EL (cell line): ENCODE results near the gene GRM7.
"Not testable (repeated sequence)": the region's sequence is repeated elsewhere in the genome, so short reads cannot be mapped to it uniquely, and the experiment has no call there.

Source experiments
- DNase-seq: peaks from one replicate; pipeline ENCODE4 v3.0.0-alpha.2; 2016

GRM7 gene

DNA sequence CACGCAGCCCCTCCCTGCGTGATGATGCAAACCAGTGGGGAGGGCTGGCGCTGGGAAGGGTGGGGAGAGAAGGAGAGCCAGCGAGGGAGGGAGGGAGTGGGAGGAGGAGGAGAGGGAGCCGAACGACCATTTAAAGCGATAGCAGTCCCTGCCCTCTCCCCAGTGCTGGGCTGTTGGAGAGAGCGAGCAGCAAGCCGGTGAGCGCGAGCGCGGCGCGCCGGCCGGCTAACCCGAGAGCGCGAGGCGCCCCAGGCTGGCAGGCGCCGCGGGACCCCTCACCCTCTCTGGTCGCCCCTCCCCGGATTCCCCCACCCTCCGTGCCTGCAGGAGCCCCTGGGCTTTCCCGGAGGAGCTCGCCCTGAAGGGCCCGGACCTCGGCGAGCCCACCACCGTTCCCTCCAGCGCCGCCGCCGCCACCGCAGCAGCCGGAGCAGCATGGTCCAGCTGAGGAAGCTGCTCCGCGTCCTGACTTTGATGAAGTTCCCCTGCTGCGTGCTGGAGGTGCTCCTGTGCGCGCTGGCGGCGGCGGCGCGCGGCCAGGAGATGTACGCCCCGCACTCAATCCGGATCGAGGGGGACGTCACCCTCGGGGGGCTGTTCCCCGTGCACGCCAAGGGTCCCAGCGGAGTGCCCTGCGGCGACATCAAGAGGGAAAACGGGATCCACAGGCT, at the start of gene GRM7:
Gene GRM7 (plus strand): TSS at position 162 of the 671 bp plus-strand sequence.
- no peak for DNase-seq

DNA sequence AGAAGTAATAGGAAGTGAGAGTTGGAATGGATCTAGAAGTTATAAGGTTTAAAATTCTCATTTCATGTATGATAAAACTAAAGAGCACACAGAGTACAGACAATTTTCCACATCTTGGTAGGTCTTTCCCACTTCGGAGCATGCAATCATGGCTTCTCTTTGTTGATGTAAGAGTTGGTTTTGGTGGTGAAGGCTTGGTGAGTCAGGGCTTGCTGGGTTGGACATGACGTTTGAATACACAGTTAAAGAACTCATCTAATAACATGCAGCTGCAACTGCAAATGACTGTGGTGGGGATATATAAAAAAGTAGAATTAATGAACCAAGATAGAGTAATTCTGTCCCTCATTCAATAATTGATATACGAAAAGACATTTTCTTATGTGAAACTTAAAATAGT, 39.5 kb upstream of the GRM7 start:
- no peak for DNase-seq

DNA sequence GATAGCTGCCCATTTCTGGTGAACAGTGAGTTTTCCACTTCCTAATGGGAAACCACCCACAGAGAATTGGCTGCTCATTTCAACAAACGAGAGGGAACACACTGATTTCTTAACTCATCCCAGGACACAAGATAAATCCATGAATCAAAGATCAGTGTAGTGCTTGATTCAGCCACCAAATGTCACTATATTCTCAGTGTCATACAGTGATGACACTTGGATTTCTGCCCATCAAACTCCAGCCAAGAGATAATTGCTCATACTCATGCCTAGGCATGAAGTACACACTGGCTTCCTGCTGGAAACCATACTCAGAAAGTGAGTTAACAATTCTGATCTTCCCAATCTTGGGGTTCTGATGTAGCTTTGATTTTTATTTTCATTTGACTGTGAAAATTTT, 35.4 kb upstream of the GRM7 start:
- no peak for DNase-seq

DNA sequence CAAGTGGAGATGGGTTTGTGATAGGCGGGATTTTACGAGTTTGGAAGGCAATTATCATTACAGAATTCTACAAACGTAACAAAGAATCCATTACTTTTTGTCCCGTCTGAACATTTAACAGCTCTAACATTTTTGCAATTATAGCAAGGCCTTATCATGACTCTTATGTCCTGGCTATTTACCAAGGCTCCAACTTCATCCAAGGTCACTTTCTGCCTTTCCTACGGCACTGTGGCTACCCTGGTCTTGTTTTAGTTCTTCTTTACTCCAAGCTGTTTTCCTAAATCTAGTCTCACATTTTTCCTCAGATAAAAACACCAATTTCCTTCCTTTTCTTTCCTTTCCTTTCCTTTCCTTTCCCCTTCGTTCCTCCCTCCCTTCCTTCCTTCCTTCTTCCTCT, 33.5 kb upstream of the GRM7 start:
- DNase-seq: no peak

DNA sequence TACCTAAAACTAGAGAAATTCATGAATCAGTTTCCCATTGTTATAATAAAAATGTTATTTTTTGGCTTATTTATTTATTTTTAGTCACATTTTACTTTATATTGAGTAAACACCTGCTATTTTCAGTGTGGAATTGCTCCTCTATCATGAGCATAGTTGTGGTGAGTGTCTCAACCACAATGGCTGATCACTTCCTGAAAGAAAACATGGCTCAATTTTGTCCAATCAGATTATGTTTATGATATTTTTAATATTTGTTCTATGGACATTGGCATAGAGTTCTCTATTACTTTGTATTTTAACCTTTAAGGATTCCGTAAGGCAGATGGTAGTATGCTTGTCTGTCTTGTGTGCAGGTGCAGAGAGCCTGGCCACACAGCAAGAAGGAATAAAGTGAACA, 16.2 kb upstream of the GRM7 start:
- DNase-seq: no peak

DNA sequence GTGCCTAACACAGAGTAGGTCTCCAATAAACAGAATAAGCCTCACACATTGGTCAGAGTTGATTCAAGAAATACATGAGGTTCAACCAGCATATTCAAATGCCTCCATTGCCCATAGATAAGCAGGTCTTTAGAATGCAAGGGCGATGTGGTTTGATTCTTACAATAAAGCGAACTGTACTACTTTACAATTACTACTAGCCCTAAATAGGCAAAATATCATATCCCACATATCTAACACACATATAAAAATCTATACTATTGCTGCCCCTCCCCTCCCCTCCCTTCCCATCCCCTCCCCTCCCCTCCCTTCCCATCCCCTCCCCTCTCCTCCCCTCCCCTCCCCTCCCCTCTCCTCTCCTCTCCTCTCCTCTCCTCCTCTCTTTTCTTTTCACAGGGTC, 6.7 kb upstream of the GRM7 start:
- no peak for DNase-seq

DNA sequence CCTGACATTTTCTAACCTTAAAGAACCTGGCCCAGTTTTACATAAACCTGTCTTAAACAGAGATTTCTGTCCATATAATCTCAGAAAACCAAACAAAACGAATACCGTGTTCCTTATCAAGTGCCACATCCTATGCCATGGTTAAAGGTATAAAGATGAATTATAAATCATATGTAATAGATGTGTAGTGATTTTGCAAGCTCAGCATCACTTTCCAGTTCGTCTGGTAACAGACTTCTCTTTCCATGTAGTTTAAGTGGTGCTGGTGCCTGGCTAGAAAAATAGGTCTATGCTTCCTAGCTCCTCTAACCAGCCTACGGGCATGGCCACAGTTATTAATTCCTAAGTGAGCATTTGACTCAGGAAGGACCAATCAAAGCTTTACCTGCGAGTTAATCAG, 3.4 kb upstream of the GRM7 start:
- no peak for DNase-seq

DNA sequence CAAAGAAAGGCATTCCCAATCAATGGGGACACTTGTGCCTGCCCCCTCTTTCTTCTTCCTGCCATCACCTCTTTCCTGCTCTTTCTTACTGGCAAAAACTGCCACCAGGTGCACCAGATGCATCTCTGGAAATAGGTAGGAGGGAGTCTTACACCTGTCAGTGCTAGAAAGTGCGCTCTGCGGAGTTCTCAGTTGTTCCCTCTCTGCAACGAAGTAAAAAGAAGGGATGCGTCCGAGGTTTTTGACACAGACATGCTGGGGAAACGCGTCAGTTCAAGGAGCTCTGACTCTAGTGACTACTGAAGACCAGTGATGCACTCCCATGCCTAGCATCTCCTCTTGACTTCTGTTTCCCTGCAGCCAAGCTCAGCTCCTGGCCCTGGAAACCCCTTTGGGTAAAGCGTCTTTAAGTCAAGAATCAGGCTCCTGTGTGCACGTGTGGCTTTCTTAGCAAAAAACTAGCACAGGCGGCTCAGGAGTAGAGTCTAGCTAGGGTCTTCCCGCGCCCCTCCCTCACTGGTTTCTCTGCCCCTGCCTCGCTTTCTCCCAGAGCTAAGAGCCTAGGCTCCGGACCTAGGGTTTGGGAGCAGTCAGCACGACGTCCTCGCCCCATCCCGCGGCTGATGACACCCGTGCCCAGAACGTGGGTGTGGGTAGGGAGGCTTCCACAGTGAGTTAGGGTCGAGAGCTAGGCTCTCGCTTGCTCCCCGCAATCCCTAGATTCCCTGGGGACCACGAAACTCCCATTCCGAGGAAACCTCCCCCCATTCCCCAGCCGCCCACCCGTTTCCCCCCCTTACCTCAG, 564 bp upstream of the GRM7 start:
- no peak for DNase-seq

DNA sequence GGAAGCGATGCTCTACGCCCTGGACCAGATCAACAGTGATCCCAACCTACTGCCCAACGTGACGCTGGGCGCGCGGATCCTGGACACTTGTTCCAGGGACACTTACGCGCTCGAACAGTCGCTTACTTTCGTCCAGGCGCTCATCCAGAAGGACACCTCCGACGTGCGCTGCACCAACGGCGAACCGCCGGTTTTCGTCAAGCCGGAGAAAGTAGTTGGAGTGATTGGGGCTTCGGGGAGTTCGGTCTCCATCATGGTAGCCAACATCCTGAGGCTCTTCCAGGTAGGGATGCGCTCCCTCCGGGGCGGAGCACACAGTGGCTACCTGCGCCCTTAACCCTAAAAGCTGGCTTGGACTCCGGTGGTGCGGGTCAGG, 698 bp downstream of the GRM7 start:
- no peak for DNase-seq

DNA sequence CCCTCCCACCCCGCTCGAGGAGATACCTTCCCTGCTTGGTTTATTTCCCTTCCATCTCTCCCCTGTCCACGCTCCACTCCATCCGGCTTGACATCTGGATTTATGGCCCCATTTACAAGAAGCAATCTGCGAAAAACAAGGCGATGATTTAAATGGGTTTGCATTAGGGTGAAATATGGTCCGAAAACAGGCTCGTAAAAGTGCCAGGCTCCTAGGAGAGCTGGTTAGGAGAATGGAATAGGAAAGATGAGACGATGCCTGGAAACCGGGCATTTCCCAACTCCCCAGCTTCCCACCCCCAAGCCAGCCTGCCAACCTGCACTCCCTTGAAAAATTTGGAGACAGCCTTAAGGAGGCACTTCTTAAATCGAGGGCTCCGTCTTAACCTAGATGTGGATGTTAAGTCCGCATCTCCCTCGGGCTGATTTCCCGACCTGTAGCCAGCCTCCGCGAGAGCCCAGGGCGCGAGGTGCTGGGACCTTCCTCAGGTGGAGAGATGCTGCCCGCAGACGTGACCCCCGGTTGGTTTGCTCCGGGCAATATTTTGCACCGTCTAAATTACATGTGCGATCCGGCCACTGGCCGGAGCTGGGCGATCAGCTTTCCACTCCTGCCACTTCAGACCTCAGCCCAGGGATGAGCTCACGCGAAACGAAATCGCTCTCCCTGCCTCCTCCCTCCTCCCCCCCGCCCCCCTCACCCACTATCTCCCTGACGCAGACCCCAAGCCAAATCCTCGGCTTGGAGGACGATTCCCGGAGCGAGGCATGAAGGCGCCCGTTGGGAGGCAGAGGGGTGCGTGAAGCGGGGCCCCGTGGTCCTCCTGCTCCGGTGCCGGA, 1.3 kb downstream of the GRM7 start:
- DNase-seq: no peak

DNA sequence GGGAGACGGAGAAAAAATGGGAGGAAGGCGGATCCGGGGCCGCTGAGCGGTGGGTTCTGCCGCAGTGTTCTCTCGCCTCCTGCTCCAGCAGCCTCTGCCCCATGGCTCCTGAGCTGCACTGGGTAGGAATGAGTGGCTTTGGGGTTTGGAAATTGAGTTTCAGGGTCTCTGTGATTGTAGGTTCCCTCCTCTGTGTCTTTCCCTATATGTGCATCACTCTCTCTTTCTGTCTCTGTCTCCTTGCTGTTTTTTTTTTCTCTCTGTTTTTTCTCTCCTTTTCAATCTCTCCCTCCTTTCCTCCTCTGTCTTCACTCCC, 1.9 kb downstream of the GRM7 start:
- DNase-seq: no peak

DNA sequence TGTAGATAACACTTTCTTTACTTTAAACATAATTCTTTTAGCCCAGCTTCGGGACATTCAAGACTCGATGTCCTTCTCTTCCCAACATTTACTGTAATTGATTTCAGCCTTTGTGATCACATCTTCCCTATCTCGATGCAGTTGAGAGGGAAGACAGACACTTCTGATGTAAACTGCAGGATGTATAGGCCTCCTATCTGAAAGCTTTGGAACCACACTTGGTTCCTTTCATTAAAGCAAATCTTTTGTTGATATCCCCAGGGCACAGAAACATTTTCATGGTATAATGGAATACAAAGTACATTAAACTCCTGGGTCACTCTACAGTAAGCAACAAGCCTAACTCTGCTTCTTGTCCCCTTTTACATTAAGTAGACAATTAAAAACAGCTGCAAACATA, 6.4 kb downstream of the GRM7 start:
- no peak for DNase-seq

DNA sequence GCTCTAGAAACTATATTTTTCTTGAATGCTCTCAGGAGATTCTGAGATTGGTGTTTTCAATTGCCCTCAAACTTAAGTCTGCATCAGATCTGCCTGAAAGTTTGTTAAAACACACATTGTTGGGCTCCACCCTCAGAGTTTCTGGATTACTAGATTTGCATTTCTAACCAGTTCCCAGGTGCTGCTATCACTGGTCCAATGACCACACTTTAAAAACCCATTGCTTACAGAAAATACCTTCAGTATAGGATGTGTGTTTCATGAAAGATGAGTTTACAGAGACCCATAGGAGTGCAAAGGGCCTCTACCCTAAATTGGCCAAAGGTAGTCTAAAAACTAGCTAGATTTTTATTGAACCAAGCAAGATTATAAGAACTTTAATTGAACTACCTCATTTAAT, 17.8 kb downstream of the GRM7 start:
- DNase-seq: no peak

DNA sequence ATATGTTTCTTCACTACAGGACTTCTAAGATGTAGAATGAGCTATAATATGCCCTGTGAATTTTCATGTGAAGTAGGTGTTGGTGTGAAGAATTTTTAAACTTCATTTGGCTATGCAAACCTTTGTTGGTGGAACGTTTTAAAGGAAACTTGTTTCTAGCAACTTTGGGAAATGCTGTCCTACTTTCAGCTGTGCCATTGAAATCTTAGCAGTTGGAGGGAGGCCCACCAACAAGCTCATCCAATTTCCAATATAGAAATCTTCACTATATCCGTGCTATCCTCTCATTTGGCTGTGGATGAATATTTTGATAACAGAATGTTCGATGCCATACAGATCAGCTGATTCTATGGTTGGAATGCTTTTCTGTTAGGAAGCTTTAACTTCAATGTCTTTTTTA, 51.3 kb downstream of the GRM7 start:
- no peak for DNase-seq

DNA sequence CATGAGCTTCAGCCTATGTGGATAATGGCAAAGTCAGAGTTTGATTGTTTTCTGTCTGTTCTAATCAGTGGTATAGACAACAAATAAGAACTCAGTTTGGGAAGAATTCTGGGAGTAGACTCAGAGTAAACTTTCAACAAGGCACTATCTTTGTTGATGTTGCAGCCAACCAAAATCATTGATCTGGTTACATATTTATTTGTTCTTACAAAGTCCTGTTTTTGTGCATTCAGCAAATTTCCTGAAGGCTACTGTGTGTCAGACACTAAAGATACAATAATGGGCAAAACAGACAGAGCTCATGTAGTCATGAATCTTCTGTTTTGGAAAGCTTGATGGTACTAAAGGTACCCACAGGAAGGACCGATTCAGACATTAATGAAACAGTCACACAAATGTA, 55.0 kb downstream of the GRM7 start:
- DNase-seq: no peak

DNA sequence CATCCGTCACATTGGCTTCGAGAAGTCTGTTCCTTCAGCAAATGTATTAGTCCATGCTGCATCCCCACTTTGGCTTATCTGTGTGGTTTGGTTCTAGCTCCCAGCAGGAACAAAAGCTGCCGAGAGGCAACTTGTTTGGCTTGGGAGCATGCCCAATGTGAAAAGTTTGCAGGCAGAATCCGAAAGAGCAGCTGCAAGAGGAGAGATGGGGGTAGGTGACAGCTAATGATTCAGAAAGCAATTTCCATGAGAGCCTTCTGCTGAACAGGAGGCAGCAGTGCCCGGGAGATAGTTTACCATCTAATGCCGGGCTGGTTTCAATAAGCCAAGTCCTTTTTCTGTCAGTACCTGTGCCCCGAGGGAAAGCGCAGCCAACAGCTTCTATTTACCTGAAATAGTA, 60.2 kb downstream of the GRM7 start:
- no peak for DNase-seq

DNA sequence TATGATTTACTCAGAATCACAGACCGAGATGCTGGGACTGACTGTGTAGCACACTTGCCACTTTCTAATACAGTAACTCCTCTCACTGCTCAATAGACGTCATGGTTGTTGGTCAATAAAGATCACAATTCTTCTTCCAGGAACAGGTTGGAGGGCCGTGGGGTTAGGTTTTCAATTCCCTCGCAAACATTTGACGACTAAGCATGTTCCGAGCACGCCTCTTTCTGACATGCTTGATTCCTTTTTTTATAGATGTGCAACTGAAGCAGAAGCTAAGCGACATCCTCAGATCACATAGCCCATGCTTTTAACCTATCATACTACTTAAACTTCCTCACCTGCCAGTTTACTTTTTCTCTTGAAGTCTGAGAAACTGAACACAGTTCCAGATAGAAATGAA, 61.0 kb downstream of the GRM7 start:
- DNase-seq: no peak

DNA sequence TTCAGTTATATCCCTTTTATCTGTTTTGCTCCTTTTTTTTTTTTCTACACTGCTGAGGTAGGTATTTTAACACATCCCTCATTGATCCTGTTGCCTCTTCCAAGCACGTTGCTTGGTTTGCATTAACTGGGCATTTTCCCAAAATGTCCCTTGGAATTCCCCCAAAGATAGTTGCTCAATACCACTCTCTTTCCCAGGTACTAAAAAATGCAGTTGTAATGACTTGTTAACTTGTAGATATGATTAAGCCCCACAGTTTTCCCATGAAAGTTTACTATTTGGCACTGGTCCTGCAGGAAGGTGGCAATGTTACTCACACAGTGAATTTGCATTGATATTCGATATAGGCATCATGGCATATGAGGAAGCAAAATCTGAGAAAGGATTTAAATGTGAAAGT, 67.1 kb downstream of the GRM7 start:
- DNase-seq: no peak

DNA sequence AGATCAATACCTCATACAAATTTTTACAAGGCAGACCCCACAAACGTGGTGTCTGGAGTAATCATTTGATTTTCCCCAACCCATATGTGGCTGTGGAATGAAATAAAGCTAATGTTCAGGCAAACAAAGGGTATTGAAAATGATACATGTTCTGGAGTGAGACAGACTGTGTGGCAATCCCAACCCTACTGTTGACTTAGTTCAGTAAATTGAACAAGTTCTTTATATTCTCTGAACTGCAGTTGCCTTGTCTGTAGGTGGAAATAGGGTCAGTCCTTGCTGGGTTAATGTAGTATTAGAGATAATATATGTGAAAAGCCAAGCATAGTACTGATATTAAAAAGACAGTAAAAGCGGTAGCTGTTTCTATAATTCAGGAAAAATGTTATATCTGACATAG, 69.0 kb downstream of the GRM7 start:
- no peak for DNase-seq

DNA sequence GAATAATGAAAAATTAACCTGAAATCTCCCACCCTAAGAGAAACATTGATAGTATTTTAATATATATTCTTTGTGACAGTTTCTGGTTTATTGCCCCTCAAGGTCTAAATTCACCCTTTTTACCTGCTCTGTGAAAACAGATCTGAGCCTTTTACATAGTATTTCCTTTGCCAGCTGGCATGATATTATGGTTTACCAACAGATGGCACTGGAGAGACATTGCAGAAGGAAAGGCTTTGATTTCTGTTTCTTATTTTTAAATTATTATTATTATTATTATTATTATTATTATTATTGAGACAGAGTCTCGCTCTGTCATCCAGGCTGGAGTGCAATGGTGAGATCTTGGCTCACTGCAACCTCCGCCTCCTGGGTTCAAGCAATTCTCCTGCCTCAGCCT, 74.5 kb downstream of the GRM7 start:
- DNase-seq: not testable (repeated sequence)

DNA sequence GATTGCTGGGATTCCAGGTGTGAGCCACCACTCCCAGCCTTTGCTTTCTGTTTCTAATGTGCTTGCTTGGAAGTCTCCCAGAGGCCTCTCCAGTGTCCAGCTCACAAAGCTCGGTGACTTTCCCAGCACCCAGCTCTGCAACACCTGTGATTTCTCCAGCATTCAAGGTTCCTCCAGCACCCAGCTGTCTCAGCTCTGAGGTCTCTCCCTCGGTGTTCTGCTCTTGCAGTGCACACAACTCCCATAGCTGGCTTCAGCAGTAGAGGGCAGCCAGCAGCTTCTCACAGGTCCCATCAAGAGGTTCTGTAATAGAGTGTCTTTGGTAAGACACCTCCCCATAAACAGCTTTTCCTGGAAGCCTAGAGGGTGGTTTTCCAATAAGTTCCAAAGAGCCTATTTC, 75.1 kb downstream of the GRM7 start:
- no peak for DNase-seq

DNA sequence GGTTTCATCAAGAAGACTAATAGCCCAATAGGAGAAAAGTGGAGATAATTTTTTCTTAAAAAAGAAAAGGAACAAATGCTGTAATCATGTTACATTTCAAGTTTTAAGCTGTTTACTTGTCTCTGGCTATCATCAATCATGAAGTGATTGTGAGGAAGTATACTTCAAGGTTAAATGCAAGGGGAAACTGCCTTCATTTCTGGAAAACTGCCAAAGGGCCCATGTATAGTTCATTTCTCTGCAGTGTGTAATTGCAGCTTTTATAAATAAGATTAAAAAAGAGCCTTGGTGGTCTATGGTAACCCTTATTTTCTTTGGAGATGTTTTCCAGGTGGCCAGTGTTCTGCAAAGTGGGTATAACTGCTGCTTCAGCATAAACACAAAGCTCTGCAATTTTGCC, 101.9 kb downstream of the GRM7 start:
- DNase-seq: no peak

DNA sequence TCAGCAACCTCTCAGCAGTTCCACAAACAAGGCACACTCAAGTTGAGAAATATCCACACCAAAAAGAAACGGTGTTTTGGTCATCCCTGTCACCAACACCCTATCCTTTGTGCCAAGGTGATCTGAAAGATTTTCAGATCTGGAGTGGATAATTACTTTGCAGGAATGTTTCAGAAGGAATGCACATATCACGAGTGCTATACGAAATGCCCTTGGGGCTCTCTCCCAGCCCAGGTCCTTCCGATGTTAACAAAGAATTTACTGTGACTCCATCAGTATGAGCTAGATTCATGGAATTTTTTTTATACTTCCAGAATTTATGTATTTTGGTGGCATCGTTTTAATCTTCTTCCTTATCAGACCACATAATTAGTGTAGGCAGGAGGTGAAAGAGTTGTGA, 105.0 kb downstream of the GRM7 start:
- DNase-seq: no peak

DNA sequence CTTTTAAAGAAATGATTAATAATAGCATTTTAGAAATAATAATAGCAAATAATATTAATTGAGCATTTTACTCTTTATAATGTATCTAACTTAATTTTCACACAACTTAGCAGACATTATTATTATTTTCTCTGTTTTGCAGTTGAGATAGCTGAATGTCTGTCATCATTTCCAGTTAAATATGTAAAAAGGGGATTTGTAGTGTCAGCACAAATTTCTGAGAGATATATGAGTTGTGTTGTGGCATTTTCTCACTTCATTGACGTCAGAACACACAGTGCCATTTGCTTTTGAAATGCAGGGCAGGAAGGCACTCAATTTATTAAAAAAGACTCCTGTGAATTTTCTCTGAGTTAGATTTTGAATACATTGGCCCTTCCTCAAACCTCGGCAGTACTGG, 111.0 kb downstream of the GRM7 start:
- DNase-seq: no peak
